ENCODE data around the gene RPL23. TPM values are rescaled to one million over a fixed set of nuclear protein-coding genes. Genes with fewer than 3 reads are reported as not detected.
A peak's percentile ranks its signal among the peaks of the same experiment; 100 is the strongest.

RPL23 gene
- total RNA-seq, 4 donors from 2014 or later = 998 to 2,109 (median 1,205) TPM

- Histone ChIP-seq H3K36me3 (peaks cover 0 to 32% (median 0%) of the 10 kb centered on the region in 3 donors), H3K4me1 (peaks cover 46 to 83% (median 51%) of the 10 kb centered on the region in 3 donors), H3K27ac (peak overlapping the region in 3 of 4 donors; percentile 73 to 98 (median 97)), H3K27me3 (no peaks in the 10 kb centered on the region), H3K4me3 (peak overlapping the region in 2 of 4 donors; percentile 2 to 28), H3K9me3 (no peaks in the 10 kb centered on the region)
- intact Hi-C loops (cut with DNase I) = no loop called here
- WGBS, 2 donors = 37 to 54% methylated on average over 3 to 6 of the region's 9 CpGs
- TF ChIP-seq CTCF (IDR thresholded peaks at IDR 0.05) (no peak), POLR2A (IDR thresholded peaks at IDR 0.05) (no peak)
- DNase-seq = no peak
Measured at GRCh38 chr17:38873640-38874380, 20.3 kb upstream of the RPL23 start.

- Histone ChIP-seq H3K4me3 (peak overlapping the region in 2 of 4 donors; percentile 79 to 84), H3K36me3 (peaks cover 0 to 22% (median 0%) of the 10 kb centered on the region in 3 donors), H3K27ac (peak overlapping the region; percentile 97 to 99 (median 98)), H3K27me3 (no peaks in the 10 kb centered on the region), H3K9me3 (no peaks in the 10 kb centered on the region), H3K4me1 (peaks cover 56 to 83% (median 59%) of the 10 kb centered on the region in 3 donors)
- DNase-seq = no peak
- 56 to 59% methylated on average over 9 of the region's 9 CpGs for WGBS, 2 donors
- TF ChIP-seq POLR2A (IDR thresholded peaks at IDR 0.05) = no peak
- no peak for TF ChIP-seq CTCF (IDR thresholded peaks at IDR 0.05)
- intact Hi-C loops (cut with DNase I) = no loop called here
Measured at GRCh38 chr17:38872671-38873385, 19.3 kb upstream of the RPL23 start.

GRCh38 chr17:38872027-38872511 is 18.5 kb upstream of the RPL23 start:
- peak overlapping the region; percentile 79 to 98 (median 87) for H3K4me3 ChIP-seq
- WGBS, 2 donors = 13 to 30% methylated on average over 3 to 4 of the region's 5 CpGs
- H3K27ac ChIP-seq = peak overlapping the region; percentile 97 to 99 (median 98)
- peaks cover 0 to 14% (median 0%) of the 10 kb centered on the region in 3 donors for H3K36me3 ChIP-seq
- TF ChIP-seq CTCF (IDR thresholded peaks at IDR 0.05) = no peak
- TF ChIP-seq POLR2A (IDR thresholded peaks at IDR 0.05) = no peak
- H3K27me3 ChIP-seq = no peaks in the 10 kb centered on the region
- intact Hi-C loops (cut with DNase I) = no loop called here
- no peak for DNase-seq
- no peaks in the 10 kb centered on the region for H3K9me3 ChIP-seq
- peaks cover 58 to 83% (median 58%) of the 10 kb centered on the region in 3 donors for H3K4me1 ChIP-seq

- peak overlapping the region; percentile 97 to 99 (median 98) for H3K27ac ChIP-seq
- intact Hi-C loops (cut with DNase I) = no loop called here
- peak overlapping the region; percentile 79 to 98 (median 87) for H3K4me3 ChIP-seq
- peaks cover 57 to 78% (median 58%) of the 10 kb centered on the region in 3 donors for H3K4me1 ChIP-seq
- TF ChIP-seq CTCF (IDR thresholded peaks at IDR 0.05) = peak in 2 of 6 experiments; percentile 9 to 15
- no peak for TF ChIP-seq POLR2A (IDR thresholded peaks at IDR 0.05)
- H3K27me3 ChIP-seq = no peaks in the 10 kb centered on the region
- H3K36me3 ChIP-seq = peaks cover 0 to 9% (median 0%) of the 10 kb centered on the region in 3 donors
- no peak for DNase-seq
- WGBS, 2 donors = 0 to 18% methylated on average over 5 to 10 of the region's 11 CpGs
- no peaks in the 10 kb centered on the region for H3K9me3 ChIP-seq
Measured at GRCh38 chr17:38871247-38872015, 17.9 kb upstream of the RPL23 start.

Data from esophagus squamous epithelium (tissue), 5 donors.